ENCODE data around the gene ZNF385B.

Gene ZNF385B

DNA sequence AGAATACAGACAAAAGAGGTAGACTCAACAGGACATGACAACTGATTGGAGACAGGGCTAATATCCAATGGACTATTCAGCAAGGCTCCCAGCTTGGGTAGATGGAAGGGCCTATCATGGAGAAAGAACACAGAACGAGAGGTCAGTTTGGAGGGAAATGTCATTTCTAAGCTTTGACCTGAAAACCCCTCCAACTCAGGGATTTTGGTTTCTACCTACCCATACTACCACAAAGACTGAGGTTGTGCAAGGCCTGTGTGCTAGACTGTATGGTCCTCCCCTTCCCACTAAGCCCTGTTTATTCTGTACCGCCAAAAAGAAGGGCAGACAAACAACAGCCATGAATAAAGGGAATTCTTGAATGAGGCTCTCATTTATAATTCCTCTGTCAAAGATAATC lies 288.9 kb downstream of the ZNF385B start:
- peak overlapping the region; percentile 99 for H3K27ac ChIP-seq
- TF ChIP-seq, protein P1, sequence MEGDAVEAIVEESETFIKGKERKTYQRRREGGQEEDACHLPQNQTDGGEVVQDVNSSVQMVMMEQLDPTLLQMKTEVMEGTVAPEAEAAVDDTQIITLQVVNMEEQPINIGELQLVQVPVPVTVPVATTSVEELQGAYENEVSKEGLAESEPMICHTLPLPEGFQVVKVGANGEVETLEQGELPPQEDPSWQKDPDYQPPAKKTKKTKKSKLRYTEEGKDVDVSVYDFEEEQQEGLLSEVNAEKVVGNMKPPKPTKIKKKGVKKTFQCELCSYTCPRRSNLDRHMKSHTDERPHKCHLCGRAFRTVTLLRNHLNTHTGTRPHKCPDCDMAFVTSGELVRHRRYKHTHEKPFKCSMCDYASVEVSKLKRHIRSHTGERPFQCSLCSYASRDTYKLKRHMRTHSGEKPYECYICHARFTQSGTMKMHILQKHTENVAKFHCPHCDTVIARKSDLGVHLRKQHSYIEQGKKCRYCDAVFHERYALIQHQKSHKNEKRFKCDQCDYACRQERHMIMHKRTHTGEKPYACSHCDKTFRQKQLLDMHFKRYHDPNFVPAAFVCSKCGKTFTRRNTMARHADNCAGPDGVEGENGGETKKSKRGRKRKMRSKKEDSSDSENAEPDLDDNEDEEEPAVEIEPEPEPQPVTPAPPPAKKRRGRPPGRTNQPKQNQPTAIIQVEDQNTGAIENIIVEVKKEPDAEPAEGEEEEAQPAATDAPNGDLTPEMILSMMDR (conservative IDR thresholded peaks at IDR 0.05), result no peak

DNA sequence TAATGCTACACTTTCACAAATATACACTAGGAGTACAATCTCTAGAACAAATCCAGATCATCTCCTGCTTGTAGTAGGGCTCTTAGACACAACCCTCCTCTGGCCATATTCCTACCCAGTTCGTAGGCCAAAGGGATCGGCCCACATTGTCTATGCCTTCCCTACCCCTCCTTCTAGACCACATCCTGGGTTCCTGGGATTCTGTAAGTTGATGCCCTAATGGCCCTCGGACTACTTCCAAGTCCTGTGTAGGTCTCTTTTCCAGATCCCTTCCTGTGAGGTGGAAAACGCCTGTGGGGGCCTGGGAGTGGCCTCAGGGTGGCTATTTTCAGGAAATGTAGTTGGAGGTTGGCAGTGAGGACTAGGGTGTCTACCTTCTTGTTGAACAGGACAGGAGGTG lies 289.7 kb downstream of the ZNF385B start:
- TF ChIP-seq, protein P1 (conservative IDR thresholded peaks at IDR 0.05), result no peak

DNA sequence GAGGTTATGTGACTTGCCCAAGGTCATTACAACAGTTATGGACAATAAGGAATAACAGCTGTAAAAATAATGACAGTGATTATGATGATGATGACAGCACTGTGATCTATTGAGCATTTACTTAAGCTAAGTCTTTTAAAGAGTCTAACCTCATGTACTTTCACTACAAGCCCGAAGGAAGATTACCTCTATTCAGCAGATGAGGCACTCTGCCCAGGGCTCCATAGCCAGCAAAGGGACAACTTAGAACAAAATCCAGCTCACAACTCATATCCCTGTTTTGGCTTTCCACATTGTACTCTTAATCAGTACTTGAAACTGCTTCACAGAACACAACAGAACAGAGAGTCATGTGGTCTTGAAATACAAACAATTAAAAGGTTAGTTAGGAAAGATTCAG lies 290.2 kb downstream of the ZNF385B start:
- H3K27ac ChIP-seq, result peak overlapping the region; percentile 99
- TF ChIP-seq, protein P1 (conservative IDR thresholded peaks at IDR 0.05), result no peak

More for the DNA sequence above, 289.7 kb downstream of the ZNF385B start:
- peak overlapping the region; percentile 99 for H3K27ac ChIP-seq

DNA sequence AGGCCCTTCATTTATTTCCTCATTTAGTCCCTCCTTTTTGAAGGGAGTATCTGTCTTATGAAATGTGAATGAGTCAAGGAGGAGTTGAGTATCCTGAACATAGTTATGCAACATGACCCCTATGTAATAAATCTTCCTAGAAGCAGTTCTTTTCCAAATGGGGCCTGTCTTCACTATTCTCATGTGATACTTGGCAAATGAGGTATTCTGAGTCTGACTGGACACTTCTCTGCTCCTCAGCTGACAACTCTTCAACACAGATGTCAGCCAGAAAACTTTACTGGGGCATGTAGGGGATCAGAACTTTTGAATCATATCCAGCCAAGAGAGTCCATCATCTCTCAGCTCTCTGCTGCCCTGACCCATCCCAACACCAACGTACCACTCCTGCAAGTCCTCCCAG lies 291.6 kb downstream of the ZNF385B start:
- TF ChIP-seq, protein P1 (conservative IDR thresholded peaks at IDR 0.05), result no peak

DNA sequence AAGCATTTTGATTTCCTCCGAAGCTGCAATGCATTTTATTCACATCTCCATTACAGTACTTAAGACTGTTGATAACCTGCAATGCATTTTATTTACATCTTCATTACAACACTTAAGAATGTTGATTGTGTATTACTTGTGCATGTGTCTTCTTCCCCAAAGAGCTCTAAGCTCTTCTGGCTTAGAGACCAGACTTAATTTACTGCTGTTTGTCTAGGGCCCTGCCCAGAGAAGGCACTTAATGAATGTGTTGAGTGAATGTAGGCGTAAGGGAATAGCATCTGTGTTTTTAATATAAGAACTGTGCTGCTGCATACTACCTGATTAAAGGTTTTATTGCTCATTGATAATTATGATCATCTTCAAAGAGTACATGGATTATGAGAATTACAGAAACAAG lies 295.6 kb downstream of the ZNF385B start:
- TF ChIP-seq, protein P1 (conservative IDR thresholded peaks at IDR 0.05), result no peak
- peak overlapping the region; percentile 88; the same call in 1 of the 2 replicates for H3K27ac ChIP-seq

More for the DNA sequence above, 291.6 kb downstream of the ZNF385B start:
- H3K27ac ChIP-seq, result peak overlapping the region; percentile 99

DNA sequence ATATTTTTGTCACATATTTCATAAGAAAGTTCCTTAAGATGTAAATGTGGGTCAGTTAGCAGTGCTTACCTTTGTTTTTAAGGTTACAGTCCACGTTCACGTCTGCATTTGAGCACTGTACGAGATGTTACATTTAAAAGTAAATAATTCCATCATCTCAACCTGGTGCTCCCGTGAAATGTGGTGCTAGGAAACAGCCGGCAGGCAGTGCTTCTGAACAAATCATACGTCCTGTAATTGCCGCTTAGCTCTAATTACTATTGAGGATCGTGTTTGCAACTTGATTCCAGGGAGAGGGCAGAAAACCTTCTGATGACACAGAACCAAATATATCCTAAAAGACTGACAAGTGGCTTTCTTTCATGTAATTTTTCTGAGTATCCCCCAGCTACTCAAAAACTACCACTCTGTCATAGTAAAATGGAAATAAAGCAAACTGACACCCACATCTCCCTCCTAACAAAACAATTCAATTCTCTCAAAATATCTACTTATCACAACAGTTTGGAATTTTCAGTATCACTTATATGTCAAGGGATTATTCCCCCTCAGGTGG lies 299.0 kb downstream of the ZNF385B start:
- peak overlapping the region; percentile 88 for H3K27ac ChIP-seq
- TF ChIP-seq, protein P1 (conservative IDR thresholded peaks at IDR 0.05), result no peak

DNA sequence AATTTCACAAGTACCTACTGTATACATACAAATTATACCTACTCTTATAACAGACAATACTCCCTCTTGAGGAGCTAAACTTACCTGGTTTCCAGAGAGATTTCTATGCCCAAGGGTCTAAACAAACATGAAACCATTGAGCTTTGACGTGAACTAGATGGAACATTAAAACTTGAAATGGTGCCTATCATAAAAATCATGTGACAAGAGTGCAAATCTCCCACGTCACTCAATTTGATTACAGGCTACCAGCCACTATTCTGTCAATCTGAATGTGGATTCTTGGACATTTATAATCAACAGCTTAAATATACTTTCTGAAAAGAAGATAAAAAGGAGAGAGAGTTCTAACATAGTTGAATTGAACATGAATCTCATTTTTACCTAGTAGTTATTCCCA lies 299.7 kb downstream of the ZNF385B start:
- peak overlapping the region; percentile 88 for H3K27ac ChIP-seq
- TF ChIP-seq, protein P1 (conservative IDR thresholded peaks at IDR 0.05), result no peak

Measured in VCaP (cell line).